WTC11 (cell line): Measurements from ENCODE around the gene FRMD4B. TPM values are rescaled to one million over a fixed set of nuclear protein-coding genes. Genes with fewer than 3 reads are reported as not detected.

Experiments used
- ATAC-seq: fragments of 200-7000 bp; cut with Tn5 transposase; 2 replicates; pipeline ENCODE4 v1.10.0; 2021; ENCODE audit warnings: mild to moderate bottlenecking, moderate library complexity
- CTCF ChIA-PET: fragments of 300-600 bp; sonication (Branson Sonifier 250); formaldehyde crosslinking; loops from one replicate; lab custom pipeline; 2021; ENCODE audit warnings: antibody characterized with exemption; lab: Charles Lee
- POLR2A ChIA-PET: fragments of 350-600 bp; sonication (Branson Sonifier 250); formaldehyde crosslinking; loops from one replicate; lab custom pipeline; 2021; ENCODE audit warnings: antibody characterized with exemption; lab: Charles Lee
- DNase-seq: peaks from one replicate; pipeline ENCODE4 v3.0.0; 2021; ENCODE audit warnings: low spot score
- H3K27ac Mint-ChIP-seq: 2 replicates; pipeline ENCODE4 v1.8.0; 2021; ENCODE audit warnings: mixed read lengths
- H3K27me3 Mint-ChIP-seq: 2 replicates; pipeline ENCODE4 v1.8.0; 2021; ENCODE audit warnings: low read depth, mild to moderate bottlenecking, moderate library complexity, mixed read lengths
- H3K36me3 Mint-ChIP-seq: 2 replicates; pipeline ENCODE4 v1.8.0; 2021; ENCODE audit warnings: mixed read lengths
- H3K4me1 Mint-ChIP-seq: 2 replicates; pipeline ENCODE4 v1.8.0; 2022; ENCODE audit warnings: mixed read lengths
- H3K4me3 Mint-ChIP-seq: 2 replicates; pipeline ENCODE4 v1.8.0; 2021; ENCODE audit warnings: mild to moderate bottlenecking, moderate library complexity, mixed read lengths
- H3K9me3 Mint-ChIP-seq: 2 replicates; pipeline ENCODE4 v1.8.0; 2021; ENCODE audit warnings: mixed read lengths
- CREM ChIP-seq: sonication (generic); formaldehyde crosslinking; IDR thresholded peaks from 2 replicates; pipeline ENCODE4 v1.8.1; 2022; ENCODE audit warnings: mild to moderate bottlenecking, missing genetic modification reagents, moderate library complexity
- ELF4 ChIP-seq: sonication (generic); formaldehyde crosslinking; IDR thresholded peaks from 2 replicates; pipeline ENCODE4 v1.8.1; 2022; ENCODE audit warnings: low read depth, mild to moderate bottlenecking, moderate library complexity, missing genetic modification reagents
- JAZF1 ChIP-seq: fragments of 250-450 bp; sonication (Bioruptor Pico); IDR thresholded peaks from 2 replicates; pipeline ENCODE4 v1.9.0; 2021; ENCODE audit warnings: moderate library complexity, mild to moderate bottlenecking, inconsistent platforms
- NFE2L1 ChIP-seq: sonication (generic); formaldehyde crosslinking; IDR thresholded peaks from 2 replicates; pipeline ENCODE4 v1.8.1; 2023; ENCODE audit warnings: missing genetic modification reagents
- SMAD4 ChIP-seq: sonication (generic); formaldehyde crosslinking; IDR thresholded peaks from 2 replicates; pipeline ENCODE4 v1.8.0; 2022; ENCODE audit warnings: mild to moderate bottlenecking, missing genetic modification reagents
- ZBTB21 ChIP-seq: sonication (generic); formaldehyde crosslinking; IDR thresholded peaks from 2 replicates; pipeline ENCODE4 v1.8.1; 2023; ENCODE audit warnings: mild to moderate bottlenecking, missing genetic modification reagents, borderline replicate concordance
- total RNA-seq: library from RNA; stranded (reverse); gene quantifications from 3 replicates; pipeline ENCODE4 v1.2.3, GENCODE V29; 2021
- TF ChIP-seq, protein P1 (sequence below): sonication (generic); formaldehyde crosslinking; IDR thresholded peaks from 2 replicates; pipeline ENCODE4 v1.8.0; 2022; ENCODE audit warnings: missing genetic modification reagents
- TF ChIP-seq, protein P2 (sequence below): sonication (generic); formaldehyde crosslinking; IDR thresholded peaks from 2 replicates; pipeline ENCODE4 v1.8.0; 2023; ENCODE audit warnings: mild to moderate bottlenecking, missing genetic modification reagents
- TF ChIP-seq, protein P3 (sequence below): sonication (generic); formaldehyde crosslinking; IDR thresholded peaks from 2 replicates; pipeline ENCODE4 v1.8.0; 2023; ENCODE audit warnings: missing genetic modification reagents, mild to moderate bottlenecking, borderline replicate concordance
- TF ChIP-seq, protein P4 (sequence below): sonication (generic); formaldehyde crosslinking; IDR thresholded peaks from 2 replicates; pipeline ENCODE4 v1.8.1; 2023; ENCODE audit warnings: mild to moderate bottlenecking, missing genetic modification reagents
- TF ChIP-seq, protein P5 (sequence below): sonication (generic); formaldehyde crosslinking; IDR thresholded peaks from 2 replicates; pipeline ENCODE4 v1.8.0; 2023; ENCODE audit warnings: missing genetic modification reagents
- TF ChIP-seq, protein P6 (sequence below): fragments of 250-450 bp; sonication (Bioruptor Pico); IDR thresholded peaks from 2 replicates; pipeline ENCODE4 v2.1.2; 2022; ENCODE audit warnings: mild to moderate bottlenecking, moderate library complexity
- TF ChIP-seq, protein P7 (sequence below): sonication (generic); formaldehyde crosslinking; IDR thresholded peaks from 2 replicates; pipeline ENCODE4 v1.8.1; 2023; ENCODE audit warnings: mild to moderate bottlenecking, moderate library complexity, missing genetic modification reagents

Gene FRMD4B
- total RNA-seq, 1 experiment from 2014 or later: 6.7 TPM

DNA sequence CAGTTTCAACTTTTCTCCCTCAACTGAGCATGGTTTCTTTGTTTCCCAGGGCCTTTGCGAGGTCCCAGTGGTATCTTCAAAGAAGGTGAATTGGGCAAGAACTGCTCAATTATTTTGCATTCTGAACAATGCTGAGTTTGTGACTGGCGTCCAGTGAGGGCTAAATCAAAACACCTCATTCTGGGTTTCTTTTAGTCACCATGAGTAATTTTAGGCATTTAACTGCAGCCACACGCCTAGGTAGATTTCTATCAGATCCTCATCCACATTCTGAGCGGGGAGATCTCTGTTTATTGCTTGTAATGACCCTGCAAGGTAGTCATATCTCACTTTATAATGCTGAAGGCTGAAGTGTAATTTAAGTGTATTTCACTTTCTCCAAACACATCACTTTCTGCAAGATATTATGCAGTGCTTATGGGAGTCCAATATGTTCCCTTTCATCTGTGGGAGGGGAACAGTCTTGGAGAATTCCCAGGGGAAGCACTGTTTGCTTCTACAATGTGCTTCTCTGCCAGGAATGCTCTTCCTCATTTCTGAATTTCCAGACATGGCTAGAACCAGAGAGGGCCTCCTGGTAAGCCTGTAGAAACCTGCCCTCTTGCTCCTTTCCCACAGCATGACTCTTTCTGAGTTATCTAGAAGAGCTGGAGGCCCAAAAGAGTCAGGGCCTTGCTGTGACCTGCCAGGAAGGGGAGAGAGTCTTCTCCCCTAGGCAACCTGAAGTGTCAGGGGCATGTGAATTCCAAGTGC lies 91.7 kb downstream of the FRMD4B start (continued):
- TF ChIP-seq, protein P1, sequence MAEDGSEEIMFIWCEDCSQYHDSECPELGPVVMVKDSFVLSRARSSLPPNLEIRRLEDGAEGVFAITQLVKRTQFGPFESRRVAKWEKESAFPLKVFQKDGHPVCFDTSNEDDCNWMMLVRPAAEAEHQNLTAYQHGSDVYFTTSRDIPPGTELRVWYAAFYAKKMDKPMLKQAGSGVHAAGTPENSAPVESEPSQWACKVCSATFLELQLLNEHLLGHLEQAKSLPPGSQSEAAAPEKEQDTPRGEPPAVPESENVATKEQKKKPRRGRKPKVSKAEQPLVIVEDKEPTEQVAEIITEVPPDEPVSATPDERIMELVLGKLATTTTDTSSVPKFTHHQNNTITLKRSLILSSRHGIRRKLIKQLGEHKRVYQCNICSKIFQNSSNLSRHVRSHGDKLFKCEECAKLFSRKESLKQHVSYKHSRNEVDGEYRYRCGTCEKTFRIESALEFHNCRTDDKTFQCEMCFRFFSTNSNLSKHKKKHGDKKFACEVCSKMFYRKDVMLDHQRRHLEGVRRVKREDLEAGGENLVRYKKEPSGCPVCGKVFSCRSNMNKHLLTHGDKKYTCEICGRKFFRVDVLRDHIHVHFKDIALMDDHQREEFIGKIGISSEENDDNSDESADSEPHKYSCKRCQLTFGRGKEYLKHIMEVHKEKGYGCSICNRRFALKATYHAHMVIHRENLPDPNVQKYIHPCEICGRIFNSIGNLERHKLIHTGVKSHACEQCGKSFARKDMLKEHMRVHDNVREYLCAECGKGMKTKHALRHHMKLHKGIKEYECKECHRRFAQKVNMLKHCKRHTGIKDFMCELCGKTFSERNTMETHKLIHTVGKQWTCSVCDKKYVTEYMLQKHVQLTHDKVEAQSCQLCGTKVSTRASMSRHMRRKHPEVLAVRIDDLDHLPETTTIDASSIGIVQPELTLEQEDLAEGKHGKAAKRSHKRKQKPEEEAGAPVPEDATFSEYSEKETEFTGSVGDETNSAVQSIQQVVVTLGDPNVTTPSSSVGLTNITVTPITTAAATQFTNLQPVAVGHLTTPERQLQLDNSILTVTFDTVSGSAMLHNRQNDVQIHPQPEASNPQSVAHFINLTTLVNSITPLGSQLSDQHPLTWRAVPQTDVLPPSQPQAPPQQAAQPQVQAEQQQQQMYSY (CRISPR knock-in tag): no peak
- TF ChIP-seq, protein P2, sequence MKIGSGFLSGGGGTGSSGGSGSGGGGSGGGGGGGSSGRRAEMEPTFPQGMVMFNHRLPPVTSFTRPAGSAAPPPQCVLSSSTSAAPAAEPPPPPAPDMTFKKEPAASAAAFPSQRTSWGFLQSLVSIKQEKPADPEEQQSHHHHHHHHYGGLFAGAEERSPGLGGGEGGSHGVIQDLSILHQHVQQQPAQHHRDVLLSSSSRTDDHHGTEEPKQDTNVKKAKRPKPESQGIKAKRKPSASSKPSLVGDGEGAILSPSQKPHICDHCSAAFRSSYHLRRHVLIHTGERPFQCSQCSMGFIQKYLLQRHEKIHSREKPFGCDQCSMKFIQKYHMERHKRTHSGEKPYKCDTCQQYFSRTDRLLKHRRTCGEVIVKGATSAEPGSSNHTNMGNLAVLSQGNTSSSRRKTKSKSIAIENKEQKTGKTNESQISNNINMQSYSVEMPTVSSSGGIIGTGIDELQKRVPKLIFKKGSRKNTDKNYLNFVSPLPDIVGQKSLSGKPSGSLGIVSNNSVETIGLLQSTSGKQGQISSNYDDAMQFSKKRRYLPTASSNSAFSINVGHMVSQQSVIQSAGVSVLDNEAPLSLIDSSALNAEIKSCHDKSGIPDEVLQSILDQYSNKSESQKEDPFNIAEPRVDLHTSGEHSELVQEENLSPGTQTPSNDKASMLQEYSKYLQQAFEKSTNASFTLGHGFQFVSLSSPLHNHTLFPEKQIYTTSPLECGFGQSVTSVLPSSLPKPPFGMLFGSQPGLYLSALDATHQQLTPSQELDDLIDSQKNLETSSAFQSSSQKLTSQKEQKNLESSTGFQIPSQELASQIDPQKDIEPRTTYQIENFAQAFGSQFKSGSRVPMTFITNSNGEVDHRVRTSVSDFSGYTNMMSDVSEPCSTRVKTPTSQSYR: no peak
- TF ChIP-seq JAZF1 (CRISPR knock-in tag) (no peak), CREM (CRISPR knock-in tag) (no peak)

DNA sequence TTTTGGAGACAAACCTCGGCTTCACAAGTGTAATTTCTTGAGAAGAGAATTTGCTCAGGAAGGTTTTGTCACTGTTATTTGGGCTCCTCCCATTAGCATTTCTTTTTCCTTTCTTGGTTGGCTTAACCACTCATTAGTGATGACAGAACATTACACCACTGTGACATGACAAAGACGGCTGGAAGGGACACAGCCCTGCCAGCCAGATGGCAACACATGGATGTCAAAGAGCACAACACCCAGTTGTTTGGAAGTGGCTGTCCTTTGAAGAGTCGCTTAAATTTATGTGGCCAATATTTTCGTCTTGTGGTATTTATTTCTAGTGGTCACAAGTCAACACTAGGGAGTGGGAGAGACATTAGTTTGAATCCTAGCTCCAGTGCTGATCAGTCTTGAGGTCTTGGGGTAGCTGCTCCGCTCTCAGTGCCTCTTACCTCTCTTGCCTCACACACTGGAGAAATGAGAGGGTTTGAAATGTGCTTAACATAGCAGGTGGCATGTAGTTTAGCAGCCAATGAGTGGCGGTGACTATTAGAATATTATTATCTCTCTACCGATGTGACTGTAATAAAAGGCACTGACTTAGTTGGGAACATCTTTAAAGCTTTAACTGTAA lies 92.8 kb downstream of the FRMD4B start:
- ChIA-PET POLR2A (interaction anchor here (0.6 kb wide), 1 partner anchor 137 kb away, joined by 6 read pairs; no protein-coding TSS in a partner anchor), CTCF (interaction anchor here (0.6 to 1.7 kb wide), 6 partner anchors 12 to 131 kb away, joined by 4 to 5 read pairs (median 5); no protein-coding TSS in a partner anchor)
- DNase-seq (no peak), ATAC-seq (no peak)
- Mint-ChIP-seq H3K9me3 (no peaks in the 10 kb centered on the region), H3K27ac (no peak overlapping the region), H3K36me3 (no peaks in the 10 kb centered on the region), H3K27me3 (peaks cover 14% of the 10 kb centered on the region), H3K4me3 (no peak overlapping the region), H3K4me1 (peaks cover 62% of the 10 kb centered on the region)
- TF ChIP-seq, protein P3, sequence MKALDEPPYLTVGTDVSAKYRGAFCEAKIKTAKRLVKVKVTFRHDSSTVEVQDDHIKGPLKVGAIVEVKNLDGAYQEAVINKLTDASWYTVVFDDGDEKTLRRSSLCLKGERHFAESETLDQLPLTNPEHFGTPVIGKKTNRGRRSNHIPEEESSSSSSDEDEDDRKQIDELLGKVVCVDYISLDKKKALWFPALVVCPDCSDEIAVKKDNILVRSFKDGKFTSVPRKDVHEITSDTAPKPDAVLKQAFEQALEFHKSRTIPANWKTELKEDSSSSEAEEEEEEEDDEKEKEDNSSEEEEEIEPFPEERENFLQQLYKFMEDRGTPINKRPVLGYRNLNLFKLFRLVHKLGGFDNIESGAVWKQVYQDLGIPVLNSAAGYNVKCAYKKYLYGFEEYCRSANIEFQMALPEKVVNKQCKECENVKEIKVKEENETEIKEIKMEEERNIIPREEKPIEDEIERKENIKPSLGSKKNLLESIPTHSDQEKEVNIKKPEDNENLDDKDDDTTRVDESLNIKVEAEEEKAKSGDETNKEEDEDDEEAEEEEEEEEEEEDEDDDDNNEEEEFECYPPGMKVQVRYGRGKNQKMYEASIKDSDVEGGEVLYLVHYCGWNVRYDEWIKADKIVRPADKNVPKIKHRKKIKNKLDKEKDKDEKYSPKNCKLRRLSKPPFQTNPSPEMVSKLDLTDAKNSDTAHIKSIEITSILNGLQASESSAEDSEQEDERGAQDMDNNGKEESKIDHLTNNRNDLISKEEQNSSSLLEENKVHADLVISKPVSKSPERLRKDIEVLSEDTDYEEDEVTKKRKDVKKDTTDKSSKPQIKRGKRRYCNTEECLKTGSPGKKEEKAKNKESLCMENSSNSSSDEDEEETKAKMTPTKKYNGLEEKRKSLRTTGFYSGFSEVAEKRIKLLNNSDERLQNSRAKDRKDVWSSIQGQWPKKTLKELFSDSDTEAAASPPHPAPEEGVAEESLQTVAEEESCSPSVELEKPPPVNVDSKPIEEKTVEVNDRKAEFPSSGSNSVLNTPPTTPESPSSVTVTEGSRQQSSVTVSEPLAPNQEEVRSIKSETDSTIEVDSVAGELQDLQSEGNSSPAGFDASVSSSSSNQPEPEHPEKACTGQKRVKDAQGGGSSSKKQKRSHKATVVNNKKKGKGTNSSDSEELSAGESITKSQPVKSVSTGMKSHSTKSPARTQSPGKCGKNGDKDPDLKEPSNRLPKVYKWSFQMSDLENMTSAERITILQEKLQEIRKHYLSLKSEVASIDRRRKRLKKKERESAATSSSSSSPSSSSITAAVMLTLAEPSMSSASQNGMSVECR (CRISPR knock-in tag): no peak
- TF ChIP-seq NFE2L1 (CRISPR knock-in tag): no peak
- no peak for TF ChIP-seq ELF4 (CRISPR knock-in tag)
- TF ChIP-seq, protein P4, sequence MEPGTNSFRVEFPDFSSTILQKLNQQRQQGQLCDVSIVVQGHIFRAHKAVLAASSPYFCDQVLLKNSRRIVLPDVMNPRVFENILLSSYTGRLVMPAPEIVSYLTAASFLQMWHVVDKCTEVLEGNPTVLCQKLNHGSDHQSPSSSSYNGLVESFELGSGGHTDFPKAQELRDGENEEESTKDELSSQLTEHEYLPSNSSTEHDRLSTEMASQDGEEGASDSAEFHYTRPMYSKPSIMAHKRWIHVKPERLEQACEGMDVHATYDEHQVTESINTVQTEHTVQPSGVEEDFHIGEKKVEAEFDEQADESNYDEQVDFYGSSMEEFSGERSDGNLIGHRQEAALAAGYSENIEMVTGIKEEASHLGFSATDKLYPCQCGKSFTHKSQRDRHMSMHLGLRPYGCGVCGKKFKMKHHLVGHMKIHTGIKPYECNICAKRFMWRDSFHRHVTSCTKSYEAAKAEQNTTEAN (CRISPR knock-in tag): no peak
- TF ChIP-seq, protein P5, sequence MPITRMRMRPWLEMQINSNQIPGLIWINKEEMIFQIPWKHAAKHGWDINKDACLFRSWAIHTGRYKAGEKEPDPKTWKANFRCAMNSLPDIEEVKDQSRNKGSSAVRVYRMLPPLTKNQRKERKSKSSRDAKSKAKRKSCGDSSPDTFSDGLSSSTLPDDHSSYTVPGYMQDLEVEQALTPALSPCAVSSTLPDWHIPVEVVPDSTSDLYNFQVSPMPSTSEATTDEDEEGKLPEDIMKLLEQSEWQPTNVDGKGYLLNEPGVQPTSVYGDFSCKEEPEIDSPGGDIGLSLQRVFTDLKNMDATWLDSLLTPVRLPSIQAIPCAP (CRISPR knock-in tag): no peak
- no peak for TF ChIP-seq JAZF1 (CRISPR knock-in tag)
- TF ChIP-seq, protein P6, sequence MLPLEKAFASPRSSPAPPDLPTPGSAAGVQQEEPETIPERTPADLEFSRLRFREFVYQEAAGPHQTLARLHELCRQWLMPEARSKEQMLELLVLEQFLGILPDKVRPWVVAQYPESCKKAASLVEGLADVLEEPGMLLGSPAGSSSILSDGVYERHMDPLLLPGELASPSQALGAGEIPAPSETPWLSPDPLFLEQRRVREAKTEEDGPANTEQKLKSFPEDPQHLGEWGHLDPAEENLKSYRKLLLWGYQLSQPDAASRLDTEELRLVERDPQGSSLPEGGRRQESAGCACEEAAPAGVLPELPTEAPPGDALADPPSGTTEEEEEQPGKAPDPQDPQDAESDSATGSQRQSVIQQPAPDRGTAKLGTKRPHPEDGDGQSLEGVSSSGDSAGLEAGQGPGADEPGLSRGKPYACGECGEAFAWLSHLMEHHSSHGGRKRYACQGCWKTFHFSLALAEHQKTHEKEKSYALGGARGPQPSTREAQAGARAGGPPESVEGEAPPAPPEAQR (CRISPR knock-in tag): no peak
- TF ChIP-seq, protein P7, sequence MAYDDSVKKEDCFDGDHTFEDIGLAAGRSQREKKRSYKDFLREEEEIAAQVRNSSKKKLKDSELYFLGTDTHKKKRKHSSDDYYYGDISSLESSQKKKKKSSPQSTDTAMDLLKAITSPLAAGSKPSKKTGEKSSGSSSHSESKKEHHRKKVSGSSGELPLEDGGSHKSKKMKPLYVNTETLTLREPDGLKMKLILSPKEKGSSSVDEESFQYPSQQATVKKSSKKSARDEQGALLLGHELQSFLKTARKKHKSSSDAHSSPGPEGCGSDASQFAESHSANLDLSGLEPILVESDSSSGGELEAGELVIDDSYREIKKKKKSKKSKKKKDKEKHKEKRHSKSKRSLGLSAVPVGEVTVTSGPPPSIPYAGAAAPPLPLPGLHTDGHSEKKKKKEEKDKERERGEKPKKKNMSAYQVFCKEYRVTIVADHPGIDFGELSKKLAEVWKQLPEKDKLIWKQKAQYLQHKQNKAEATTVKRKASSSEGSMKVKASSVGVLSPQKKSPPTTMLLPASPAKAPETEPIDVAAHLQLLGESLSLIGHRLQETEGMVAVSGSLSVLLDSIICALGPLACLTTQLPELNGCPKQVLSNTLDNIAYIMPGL (CRISPR knock-in tag): no peak
- TF ChIP-seq, protein P2: no peak
- no peak for TF ChIP-seq ZBTB21 (CRISPR knock-in tag)
- no peak for TF ChIP-seq SMAD4 (CRISPR knock-in tag)
